ENCODE results near the gene ZSCAN10. TPM values are rescaled to one million over a fixed set of nuclear protein-coding genes. Genes with fewer than 3 reads are reported as not detected.
A peak's percentile ranks its signal among the peaks of the same experiment; 100 is the strongest.

ZSCAN10 gene
- total and polyA plus RNA-seq, 2 of the 13 experiments (the other 11 are each of a cell fraction or from before 2014, with no cell fraction given) = not detected

- TF ChIP-seq NR2F6 (IDR thresholded peaks at IDR 0.05) = no peak
- no peak for TF ChIP-seq NR2F6 (CRISPR knock-in tag; IDR thresholded peaks at IDR 0.05)
- peak; percentile 15 to 64; a peak in 3 of 4 replicates for TF ChIP-seq HMGXB4 (CRISPR knock-in tag; IDR thresholded peaks at IDR 0.05; ENCODE audit: borderline replicate concordance in 1 of 2, low read depth in 1 of 2)
- peak; percentile 70 for TF ChIP-seq ZNF547 (CRISPR knock-in tag; IDR thresholded peaks at IDR 0.05)
- no peak for TF ChIP-seq ZSCAN20 (CRISPR knock-in tag; IDR thresholded peaks at IDR 0.05; ENCODE audit: borderline replicate concordance)
- no peak for TF ChIP-seq PRDM10 (CRISPR knock-in tag; IDR thresholded peaks at IDR 0.05; ENCODE audit: low read depth)
- TF ChIP-seq ZNF382 (CRISPR knock-in tag; IDR thresholded peaks at IDR 0.05; ENCODE audit: borderline replicate concordance) = no peak
- no peak for TF ChIP-seq ATM (IDR thresholded peaks at IDR 0.05; ENCODE audit: borderline replicate concordance)
- TF ChIP-seq ZNF446 (CRISPR knock-in tag; IDR thresholded peaks at IDR 0.05) = no peak
- peak in 1 of 2 experiments; percentile 10; a peak in 1 of 4 replicates for TF ChIP-seq POLR2A (IDR thresholded peaks at IDR 0.05; ENCODE audit: insufficient read depth in 1 of 2, low read depth in 2 of 2, low read length in 2 of 2)
- TF ChIP-seq REXO4 (CRISPR knock-in tag; IDR thresholded peaks at IDR 0.05; ENCODE audit: borderline replicate concordance) = 0 out of 2 replicates have a peak, but pooled peaks have one; percentile 39
- TF ChIP-seq ZNF460 (CRISPR knock-in tag; IDR thresholded peaks at IDR 0.05; ENCODE audit: borderline replicate concordance) = no peak; the same call in 1 of the 2 replicates
- TF ChIP-seq NFAT5 (CRISPR knock-in tag; IDR thresholded peaks at IDR 0.05) = 0 out of 2 replicates have a peak, but pooled peaks have one; percentile 33
- TF ChIP-seq AGO1 (IDR thresholded peaks at IDR 0.05; ENCODE audit: low read depth, low read length, poor library complexity, severe bottlenecking) = peak; percentile 89
These were observed 25.1 kb upstream of the ZSCAN10 start (continued) for GRCh38 chr16:3123986-3124886.
